GM18498 (cell line): ENCODE results near the gene USP44.
"Not testable (repeated sequence)": the region's sequence is repeated elsewhere in the genome, so short reads cannot be mapped to it uniquely, and the experiment has no call there.

Source experiments
- ATAC-seq: cut with Tn5 transposase; IDR thresholded peaks from one replicate; pipeline ENCODE4 v1.9.1; 2021; ENCODE audit warnings: mild to moderate bottlenecking, moderate library complexity; ENCODE audit not compliant: unreplicated experiment

The USP44 gene

GRCh38 chr12:95511977-95512376 lies 39.3 kb downstream of the USP44 start:
- ATAC-seq: no peak

- ATAC-seq: no peak
Observed at GRCh38 chr12:95509300-95509699, 42.0 kb downstream of the USP44 start.

GRCh38 chr12:95506707-95507523 lies 44.4 kb downstream of the USP44 start:
- no peak for ATAC-seq

- no peak for ATAC-seq
Observed at GRCh38 chr12:95505039-95505438, 46.2 kb downstream of the USP44 start.

- ATAC-seq: no peak
Observed at GRCh38 chr12:95504140-95504539, 47.1 kb downstream of the USP44 start.

- no peak for ATAC-seq
Observed at GRCh38 chr12:95499772-95500171, 51.5 kb downstream of the USP44 start.

GRCh38 chr12:95498968-95499367 lies 52.3 kb downstream of the USP44 start:
- no peak for ATAC-seq

- ATAC-seq: no peak
Observed at GRCh38 chr12:95497031-95497430, 54.2 kb downstream of the USP44 start.

GRCh38 chr12:95495433-95495832 lies 55.8 kb downstream of the USP44 start:
- ATAC-seq: no peak

- no peak for ATAC-seq
Observed at GRCh38 chr12:95494888-95495287, 56.4 kb downstream of the USP44 start.

- ATAC-seq: no peak
Observed at GRCh38 chr12:95492462-95492861, 58.8 kb downstream of the USP44 start.

- ATAC-seq: no peak
Observed at GRCh38 chr12:95487024-95487423, 64.3 kb downstream of the USP44 start.

- no peak for ATAC-seq
Observed at GRCh38 chr12:95484524-95484923, 66.8 kb downstream of the USP44 start.

GRCh38 chr12:95482564-95482963 lies 68.7 kb downstream of the USP44 start:
- not testable (repeated sequence) for ATAC-seq

- no peak for ATAC-seq
Observed at GRCh38 chr12:95481888-95482287, 69.4 kb downstream of the USP44 start.

GRCh38 chr12:95481072-95481471 lies 70.2 kb downstream of the USP44 start:
- no peak for ATAC-seq

- ATAC-seq: no peak
Observed at GRCh38 chr12:95480230-95480629, 71.0 kb downstream of the USP44 start.

GRCh38 chr12:95474660-95474958 lies 76.7 kb downstream of the USP44 start:
- ATAC-seq: no peak

GRCh38 chr12:95473884-95474659 lies 77.2 kb downstream of the USP44 start, which contains the start of gene METAP2:
METAP2 (plus strand) TSS chr12:95474152; CDS start chr12:95474180, 28 bp downstream.
- ATAC-seq: peak; percentile 99

GRCh38 chr12:95473231-95473883 lies 77.9 kb downstream of the USP44 start:
- peak; percentile 32 for ATAC-seq

GRCh38 chr12:95470300-95470699 lies 81.0 kb downstream of the USP44 start:
- ATAC-seq: no peak
